Measurements from ENCODE around the gene STPG1.

STPG1 gene

DNA sequence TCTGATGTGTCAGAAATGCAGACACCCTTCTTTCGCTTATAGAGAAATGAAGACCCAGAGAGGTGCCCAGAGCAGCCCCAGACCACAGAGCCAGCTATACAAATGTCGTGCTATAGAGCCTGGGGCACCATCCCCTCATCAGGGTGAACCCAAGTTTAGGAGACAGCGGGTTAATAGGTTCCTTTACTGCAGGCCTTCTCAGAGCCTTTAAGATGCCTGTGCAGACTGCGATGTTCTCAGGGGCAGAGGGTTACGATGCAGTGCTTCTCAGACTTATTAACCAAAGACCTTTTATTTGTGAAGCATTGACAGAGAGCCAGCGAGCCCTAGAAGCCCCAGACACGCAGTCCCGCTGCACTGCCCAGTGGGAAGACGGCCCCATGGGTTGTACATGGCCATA, 46.9 kb downstream of the STPG1 start:
- no peak for DNase-seq
- Histone ChIP-seq H2BK12ac (ENCODE audit: low read length in 2 of 2) (no peak overlapping the region), H3K79me1 (replicated peaks; ENCODE audit: low read length, poor library complexity, severe bottlenecking) (no peaks in the 10 kb centered on the region), H4K91ac (ENCODE audit: low read length) (no peak overlapping the region), H3K14ac (ENCODE audit: low read length in 2 of 2) (no peak overlapping the region), H3K4me1 (ENCODE audit: control insufficient read depth, insufficient read depth, low read depth, low read length) (peaks cover 14% of the 10 kb centered on the region), H2BK120ac (ENCODE audit: low read depth, low read length) (no peak overlapping the region), H3K27ac (ENCODE audit: low read length, poor library complexity, severe bottlenecking) (no peak overlapping the region), H3K23ac (ENCODE audit: low read length in 2 of 2) (no peak overlapping the region), H3K18ac (ENCODE audit: low read depth in 1 of 2, low read length in 2 of 2) (no peak overlapping the region), H3K4me3 (ENCODE audit: insufficient read depth in 1 of 2, low read depth in 1 of 2, low read length in 2 of 2) (no peak overlapping the region), H3K4me2 (ENCODE audit: low read length, poor library complexity, severe bottlenecking) (no peak overlapping the region), H2AFZ (ENCODE audit: low read depth, low read length) (no peak overlapping the region), H2BK5ac (ENCODE audit: low read depth, low read length, poor library complexity, severe bottlenecking) (no peak overlapping the region), H3K27me3 (ENCODE audit: control insufficient read depth in 1 of 2, insufficient read depth in 1 of 2, low read length in 2 of 2) (no peaks in the 10 kb centered on the region), H3K9ac (ENCODE audit: low read length) (no peak overlapping the region), H3K9me3 (ENCODE audit: control insufficient read depth, low read length) (no peaks in the 10 kb centered on the region), H2AK5ac (ENCODE audit: low read length, severe bottlenecking) (no peak overlapping the region), H4K8ac (ENCODE audit: low read length) (no peak overlapping the region), H2BK15ac (ENCODE audit: low read depth, poor library complexity, severe bottlenecking) (no peak overlapping the region), H3K4ac (ENCODE audit: low read depth in 1 of 2, low read length in 2 of 2) (no peak overlapping the region), H3K36me3 (ENCODE audit: control insufficient read depth in 1 of 2, insufficient read depth in 2 of 2, low read depth in 1 of 2, low read length in 2 of 2) (no peaks in the 10 kb centered on the region)
- WGBS: 96% methylated on average over 9 of the region's 9 CpGs

GRCh38 chr1:24364975-24365678, 48.5 kb downstream of the STPG1 start:
- peaks cover 14% of the 10 kb centered on the region for H3K4me1 ChIP-seq (ENCODE audit: control insufficient read depth, insufficient read depth, low read depth, low read length)
- H3K27me3 ChIP-seq (ENCODE audit: control insufficient read depth in 1 of 2, insufficient read depth in 1 of 2, low read length in 2 of 2): no peaks in the 10 kb centered on the region
- H2BK5ac ChIP-seq (ENCODE audit: low read depth, low read length, poor library complexity, severe bottlenecking): no peak overlapping the region
- no peaks in the 10 kb centered on the region for H3K36me3 ChIP-seq (ENCODE audit: control insufficient read depth in 1 of 2, insufficient read depth in 2 of 2, low read depth in 1 of 2, low read length in 2 of 2)
- peak overlapping the region in 1 of 2 experiments; percentile 42 for H3K4me3 ChIP-seq (ENCODE audit: insufficient read depth in 1 of 2, low read depth in 1 of 2, low read length in 2 of 2)
- no peak overlapping the region for H4K8ac ChIP-seq (ENCODE audit: low read length)
- no peak overlapping the region for H2BK15ac ChIP-seq (ENCODE audit: low read depth, poor library complexity, severe bottlenecking)
- no peak overlapping the region for H3K4ac ChIP-seq (ENCODE audit: low read depth in 1 of 2, low read length in 2 of 2)
- no peak overlapping the region for H2BK120ac ChIP-seq (ENCODE audit: low read depth, low read length)
- H2AFZ ChIP-seq (ENCODE audit: low read depth, low read length): no peak overlapping the region
- H3K14ac ChIP-seq (ENCODE audit: low read length in 2 of 2): no peak overlapping the region
- H2AK5ac ChIP-seq (ENCODE audit: low read length, severe bottlenecking): no peak overlapping the region
- peak overlapping the region; percentile 19 for H3K9ac ChIP-seq (ENCODE audit: low read length)
- no peak overlapping the region for H3K23ac ChIP-seq (ENCODE audit: low read length in 2 of 2)
- H3K9me3 ChIP-seq (ENCODE audit: control insufficient read depth, low read length): no peaks in the 10 kb centered on the region
- no peak overlapping the region for H3K4me2 ChIP-seq (ENCODE audit: low read length, poor library complexity, severe bottlenecking)
- H4K91ac ChIP-seq (ENCODE audit: low read length): no peak overlapping the region
- WGBS: 74% methylated on average over 11 of the region's 11 CpGs
- no peak overlapping the region for H3K27ac ChIP-seq (ENCODE audit: low read length, poor library complexity, severe bottlenecking)
- no peaks in the 10 kb centered on the region for H3K79me1 ChIP-seq (replicated peaks; ENCODE audit: low read length, poor library complexity, severe bottlenecking)
- DNase-seq: peak; percentile 82
- no peak overlapping the region for H2BK12ac ChIP-seq (ENCODE audit: low read length in 2 of 2)
- H3K18ac ChIP-seq (ENCODE audit: low read depth in 1 of 2, low read length in 2 of 2): no peak overlapping the region

- H3K4me3 ChIP-seq (ENCODE audit: insufficient read depth in 1 of 2, low read depth in 1 of 2, low read length in 2 of 2): peak overlapping the region in 1 of 2 experiments; percentile 42
- H2BK12ac ChIP-seq (ENCODE audit: low read length in 2 of 2): no peak overlapping the region
- no peaks in the 10 kb centered on the region for H3K36me3 ChIP-seq (ENCODE audit: control insufficient read depth in 1 of 2, insufficient read depth in 2 of 2, low read depth in 1 of 2, low read length in 2 of 2)
- no peak overlapping the region for H2BK120ac ChIP-seq (ENCODE audit: low read depth, low read length)
- H3K14ac ChIP-seq (ENCODE audit: low read length in 2 of 2): no peak overlapping the region
- no peak overlapping the region for H3K23ac ChIP-seq (ENCODE audit: low read length in 2 of 2)
- no peak overlapping the region for H2AFZ ChIP-seq (ENCODE audit: low read depth, low read length)
- DNase-seq: no peak
- no peak overlapping the region for H4K8ac ChIP-seq (ENCODE audit: low read length)
- WGBS: 84% methylated on average over 2 of the region's 2 CpGs
- no peak overlapping the region for H3K27ac ChIP-seq (ENCODE audit: low read length, poor library complexity, severe bottlenecking)
- no peak overlapping the region for H2BK15ac ChIP-seq (ENCODE audit: low read depth, poor library complexity, severe bottlenecking)
- no peak overlapping the region for H2AK5ac ChIP-seq (ENCODE audit: low read length, severe bottlenecking)
- peaks cover 14% of the 10 kb centered on the region for H3K4me1 ChIP-seq (ENCODE audit: control insufficient read depth, insufficient read depth, low read depth, low read length)
- H2BK5ac ChIP-seq (ENCODE audit: low read depth, low read length, poor library complexity, severe bottlenecking): no peak overlapping the region
- H3K4me2 ChIP-seq (ENCODE audit: low read length, poor library complexity, severe bottlenecking): no peak overlapping the region
- no peak overlapping the region for H4K91ac ChIP-seq (ENCODE audit: low read length)
- peak overlapping the region in 1 of 2 experiments; percentile 27 for H3K4ac ChIP-seq (ENCODE audit: low read depth in 1 of 2, low read length in 2 of 2)
- no peaks in the 10 kb centered on the region for H3K9me3 ChIP-seq (ENCODE audit: control insufficient read depth, low read length)
- no peak overlapping the region for H3K18ac ChIP-seq (ENCODE audit: low read depth in 1 of 2, low read length in 2 of 2)
- H3K79me1 ChIP-seq (replicated peaks; ENCODE audit: low read length, poor library complexity, severe bottlenecking): no peaks in the 10 kb centered on the region
- peak overlapping the region; percentile 19 for H3K9ac ChIP-seq (ENCODE audit: low read length)
- H3K27me3 ChIP-seq (ENCODE audit: control insufficient read depth in 1 of 2, insufficient read depth in 1 of 2, low read length in 2 of 2): no peaks in the 10 kb centered on the region
Observed at GRCh38 chr1:24364605-24364974, 49.0 kb downstream of the STPG1 start.

- whole genome bisulfite sequencing: 100% methylated on average over 3 of the region's 7 CpGs
- no peak overlapping the region for H2BK120ac ChIP-seq (ENCODE audit: low read depth, low read length)
- no peaks in the 10 kb centered on the region for H3K27me3 ChIP-seq (ENCODE audit: control insufficient read depth in 1 of 2, insufficient read depth in 1 of 2, low read length in 2 of 2)
- H3K23ac ChIP-seq (ENCODE audit: low read length in 2 of 2): no peak overlapping the region
- no peak overlapping the region for H3K4ac ChIP-seq (ENCODE audit: low read depth in 1 of 2, low read length in 2 of 2)
- no peak overlapping the region for H2BK12ac ChIP-seq (ENCODE audit: low read length in 2 of 2)
- no peak overlapping the region for H3K18ac ChIP-seq (ENCODE audit: low read depth in 1 of 2, low read length in 2 of 2)
- peaks cover 0 to 2% of the 10 kb centered on the region in 2 experiments for H3K36me3 ChIP-seq (ENCODE audit: control insufficient read depth in 1 of 2, insufficient read depth in 2 of 2, low read depth in 1 of 2, low read length in 2 of 2)
- no peak overlapping the region for H3K4me2 ChIP-seq (ENCODE audit: low read length, poor library complexity, severe bottlenecking)
- peaks cover 14% of the 10 kb centered on the region for H3K4me1 ChIP-seq (ENCODE audit: control insufficient read depth, insufficient read depth, low read depth, low read length)
- H3K27ac ChIP-seq (ENCODE audit: low read length, poor library complexity, severe bottlenecking): no peak overlapping the region
- H2BK15ac ChIP-seq (ENCODE audit: low read depth, poor library complexity, severe bottlenecking): no peak overlapping the region
- H3K4me3 ChIP-seq (ENCODE audit: insufficient read depth in 1 of 2, low read depth in 1 of 2, low read length in 2 of 2): no peak overlapping the region
- no peak overlapping the region for H2BK5ac ChIP-seq (ENCODE audit: low read depth, low read length, poor library complexity, severe bottlenecking)
- H3K79me1 ChIP-seq (replicated peaks; ENCODE audit: low read length, poor library complexity, severe bottlenecking): no peaks in the 10 kb centered on the region
- no peak overlapping the region for H2AFZ ChIP-seq (ENCODE audit: low read depth, low read length)
- H4K8ac ChIP-seq (ENCODE audit: low read length): no peak overlapping the region
- H3K14ac ChIP-seq (ENCODE audit: low read length in 2 of 2): no peak overlapping the region
- no peak overlapping the region for H4K91ac ChIP-seq (ENCODE audit: low read length)
- H2AK5ac ChIP-seq (ENCODE audit: low read length, severe bottlenecking): no peak overlapping the region
- no peak for DNase-seq
- no peak overlapping the region for H3K9ac ChIP-seq (ENCODE audit: low read length)
- no peaks in the 10 kb centered on the region for H3K9me3 ChIP-seq (ENCODE audit: control insufficient read depth, low read length)
Observed at GRCh38 chr1:24363994-24364393, 49.6 kb downstream of the STPG1 start.
